ENCODE results near the gene INTS15. TPM values are rescaled to one million over a fixed set of nuclear protein-coding genes. Genes with fewer than 3 reads are reported as not detected.

The INTS15 gene
- total and polyA plus RNA-seq, 2 experiments from 2014 or later: 7.0 to 27.0 TPM

DNA sequence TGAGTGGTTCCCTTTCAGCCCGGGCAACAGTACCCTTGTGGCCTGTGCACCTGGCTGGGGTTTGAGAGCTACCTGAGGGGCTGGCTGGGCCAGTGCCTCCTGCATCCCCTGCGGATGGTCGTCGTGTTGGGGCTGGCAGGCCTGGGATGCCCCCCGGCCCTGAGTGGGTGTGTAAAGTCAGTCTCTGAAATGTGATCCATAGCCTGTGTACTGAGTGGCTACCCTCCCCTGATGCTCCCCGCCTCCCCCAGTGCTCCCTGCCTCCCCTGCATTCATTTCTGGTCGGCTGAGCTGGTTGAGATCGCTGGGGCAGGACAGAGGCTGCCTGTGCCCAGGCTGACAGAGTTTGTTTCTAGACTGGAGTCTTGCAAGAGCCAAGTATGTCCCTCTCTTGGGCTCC is 56.6 kb downstream of the INTS15 start:
- Mint-ChIP-seq H3K36me3 (ENCODE audit: low read depth) (peaks cover 14% of the 10 kb centered on the region), H3K4me1 (no peaks in the 10 kb centered on the region), H3K4me3 (no peak overlapping the region), H3K27me3 (ENCODE audit: insufficient read depth, low read depth, poor library complexity) (peaks cover 6% of the 10 kb centered on the region), H3K9me3 (no peaks in the 10 kb centered on the region), H3K27ac (no peak overlapping the region)
- Histone ChIP-seq H3K9me2 (ENCODE audit: insufficient read depth) (no peaks in the 10 kb centered on the region), H2AFZ (no peak overlapping the region), H3F3A (replicated peaks; ENCODE audit: low read depth) (no peaks in the 10 kb centered on the region), H3K27ac (ENCODE audit: low read depth) (no peak overlapping the region), H4K20me1 (replicated peaks; ENCODE audit: insufficient read depth) (no peaks in the 10 kb centered on the region; the same call in 1 of the 2 replicates), H3K36me3 (ENCODE audit: insufficient read depth) (no peaks in the 10 kb centered on the region), H3K4me2 (no peak overlapping the region), H3K27me3 (ENCODE audit: insufficient read depth) (no peaks in the 10 kb centered on the region), H3K4me3 (no peak overlapping the region), H3K79me2 (replicated peaks; ENCODE audit: insufficient read depth) (no peaks in the 10 kb centered on the region), H3K4me1 (ENCODE audit: insufficient read depth) (no peaks in the 10 kb centered on the region)
- ATAC-seq: no peak
- TF ChIP-seq, protein P1, sequence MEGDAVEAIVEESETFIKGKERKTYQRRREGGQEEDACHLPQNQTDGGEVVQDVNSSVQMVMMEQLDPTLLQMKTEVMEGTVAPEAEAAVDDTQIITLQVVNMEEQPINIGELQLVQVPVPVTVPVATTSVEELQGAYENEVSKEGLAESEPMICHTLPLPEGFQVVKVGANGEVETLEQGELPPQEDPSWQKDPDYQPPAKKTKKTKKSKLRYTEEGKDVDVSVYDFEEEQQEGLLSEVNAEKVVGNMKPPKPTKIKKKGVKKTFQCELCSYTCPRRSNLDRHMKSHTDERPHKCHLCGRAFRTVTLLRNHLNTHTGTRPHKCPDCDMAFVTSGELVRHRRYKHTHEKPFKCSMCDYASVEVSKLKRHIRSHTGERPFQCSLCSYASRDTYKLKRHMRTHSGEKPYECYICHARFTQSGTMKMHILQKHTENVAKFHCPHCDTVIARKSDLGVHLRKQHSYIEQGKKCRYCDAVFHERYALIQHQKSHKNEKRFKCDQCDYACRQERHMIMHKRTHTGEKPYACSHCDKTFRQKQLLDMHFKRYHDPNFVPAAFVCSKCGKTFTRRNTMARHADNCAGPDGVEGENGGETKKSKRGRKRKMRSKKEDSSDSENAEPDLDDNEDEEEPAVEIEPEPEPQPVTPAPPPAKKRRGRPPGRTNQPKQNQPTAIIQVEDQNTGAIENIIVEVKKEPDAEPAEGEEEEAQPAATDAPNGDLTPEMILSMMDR (conservative IDR thresholded peaks at IDR 0.05; ENCODE audit: low read depth in 2 of 2): no peak
- TF ChIP-seq ZNF331 (CRISPR knock-in tag; IDR thresholded peaks at IDR 0.05; ENCODE audit: low read depth): no peak
- no peak for TF ChIP-seq JUNB (IDR thresholded peaks at IDR 0.05; ENCODE audit: unreplicated experiment)
- no peak for TF ChIP-seq STAT1 (IDR thresholded peaks at IDR 0.05; ENCODE audit: unreplicated experiment)
- TF ChIP-seq POLR2AphosphoS5 (IDR thresholded peaks at IDR 0.05; ENCODE audit: low read depth): no peak
- no peak for TF ChIP-seq EZH2 (IDR thresholded peaks at IDR 0.05; ENCODE audit: low read depth, unreplicated experiment)
- TF ChIP-seq EZH2phosphoT487 (IDR thresholded peaks at IDR 0.05; ENCODE audit: unreplicated experiment): no peak
- TF ChIP-seq, protein P2, sequence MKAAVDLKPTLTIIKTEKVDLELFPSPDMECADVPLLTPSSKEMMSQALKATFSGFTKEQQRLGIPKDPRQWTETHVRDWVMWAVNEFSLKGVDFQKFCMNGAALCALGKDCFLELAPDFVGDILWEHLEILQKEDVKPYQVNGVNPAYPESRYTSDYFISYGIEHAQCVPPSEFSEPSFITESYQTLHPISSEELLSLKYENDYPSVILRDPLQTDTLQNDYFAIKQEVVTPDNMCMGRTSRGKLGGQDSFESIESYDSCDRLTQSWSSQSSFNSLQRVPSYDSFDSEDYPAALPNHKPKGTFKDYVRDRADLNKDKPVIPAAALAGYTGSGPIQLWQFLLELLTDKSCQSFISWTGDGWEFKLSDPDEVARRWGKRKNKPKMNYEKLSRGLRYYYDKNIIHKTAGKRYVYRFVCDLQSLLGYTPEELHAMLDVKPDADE (IDR thresholded peaks at IDR 0.05): no peak
- no peak for TF ChIP-seq ZNF114 (CRISPR knock-in tag; IDR thresholded peaks at IDR 0.05)
- no peak for TF ChIP-seq CREB1 (CRISPR knock-in tag; IDR thresholded peaks at IDR 0.05; ENCODE audit: low read depth)
- TF ChIP-seq, protein P3, sequence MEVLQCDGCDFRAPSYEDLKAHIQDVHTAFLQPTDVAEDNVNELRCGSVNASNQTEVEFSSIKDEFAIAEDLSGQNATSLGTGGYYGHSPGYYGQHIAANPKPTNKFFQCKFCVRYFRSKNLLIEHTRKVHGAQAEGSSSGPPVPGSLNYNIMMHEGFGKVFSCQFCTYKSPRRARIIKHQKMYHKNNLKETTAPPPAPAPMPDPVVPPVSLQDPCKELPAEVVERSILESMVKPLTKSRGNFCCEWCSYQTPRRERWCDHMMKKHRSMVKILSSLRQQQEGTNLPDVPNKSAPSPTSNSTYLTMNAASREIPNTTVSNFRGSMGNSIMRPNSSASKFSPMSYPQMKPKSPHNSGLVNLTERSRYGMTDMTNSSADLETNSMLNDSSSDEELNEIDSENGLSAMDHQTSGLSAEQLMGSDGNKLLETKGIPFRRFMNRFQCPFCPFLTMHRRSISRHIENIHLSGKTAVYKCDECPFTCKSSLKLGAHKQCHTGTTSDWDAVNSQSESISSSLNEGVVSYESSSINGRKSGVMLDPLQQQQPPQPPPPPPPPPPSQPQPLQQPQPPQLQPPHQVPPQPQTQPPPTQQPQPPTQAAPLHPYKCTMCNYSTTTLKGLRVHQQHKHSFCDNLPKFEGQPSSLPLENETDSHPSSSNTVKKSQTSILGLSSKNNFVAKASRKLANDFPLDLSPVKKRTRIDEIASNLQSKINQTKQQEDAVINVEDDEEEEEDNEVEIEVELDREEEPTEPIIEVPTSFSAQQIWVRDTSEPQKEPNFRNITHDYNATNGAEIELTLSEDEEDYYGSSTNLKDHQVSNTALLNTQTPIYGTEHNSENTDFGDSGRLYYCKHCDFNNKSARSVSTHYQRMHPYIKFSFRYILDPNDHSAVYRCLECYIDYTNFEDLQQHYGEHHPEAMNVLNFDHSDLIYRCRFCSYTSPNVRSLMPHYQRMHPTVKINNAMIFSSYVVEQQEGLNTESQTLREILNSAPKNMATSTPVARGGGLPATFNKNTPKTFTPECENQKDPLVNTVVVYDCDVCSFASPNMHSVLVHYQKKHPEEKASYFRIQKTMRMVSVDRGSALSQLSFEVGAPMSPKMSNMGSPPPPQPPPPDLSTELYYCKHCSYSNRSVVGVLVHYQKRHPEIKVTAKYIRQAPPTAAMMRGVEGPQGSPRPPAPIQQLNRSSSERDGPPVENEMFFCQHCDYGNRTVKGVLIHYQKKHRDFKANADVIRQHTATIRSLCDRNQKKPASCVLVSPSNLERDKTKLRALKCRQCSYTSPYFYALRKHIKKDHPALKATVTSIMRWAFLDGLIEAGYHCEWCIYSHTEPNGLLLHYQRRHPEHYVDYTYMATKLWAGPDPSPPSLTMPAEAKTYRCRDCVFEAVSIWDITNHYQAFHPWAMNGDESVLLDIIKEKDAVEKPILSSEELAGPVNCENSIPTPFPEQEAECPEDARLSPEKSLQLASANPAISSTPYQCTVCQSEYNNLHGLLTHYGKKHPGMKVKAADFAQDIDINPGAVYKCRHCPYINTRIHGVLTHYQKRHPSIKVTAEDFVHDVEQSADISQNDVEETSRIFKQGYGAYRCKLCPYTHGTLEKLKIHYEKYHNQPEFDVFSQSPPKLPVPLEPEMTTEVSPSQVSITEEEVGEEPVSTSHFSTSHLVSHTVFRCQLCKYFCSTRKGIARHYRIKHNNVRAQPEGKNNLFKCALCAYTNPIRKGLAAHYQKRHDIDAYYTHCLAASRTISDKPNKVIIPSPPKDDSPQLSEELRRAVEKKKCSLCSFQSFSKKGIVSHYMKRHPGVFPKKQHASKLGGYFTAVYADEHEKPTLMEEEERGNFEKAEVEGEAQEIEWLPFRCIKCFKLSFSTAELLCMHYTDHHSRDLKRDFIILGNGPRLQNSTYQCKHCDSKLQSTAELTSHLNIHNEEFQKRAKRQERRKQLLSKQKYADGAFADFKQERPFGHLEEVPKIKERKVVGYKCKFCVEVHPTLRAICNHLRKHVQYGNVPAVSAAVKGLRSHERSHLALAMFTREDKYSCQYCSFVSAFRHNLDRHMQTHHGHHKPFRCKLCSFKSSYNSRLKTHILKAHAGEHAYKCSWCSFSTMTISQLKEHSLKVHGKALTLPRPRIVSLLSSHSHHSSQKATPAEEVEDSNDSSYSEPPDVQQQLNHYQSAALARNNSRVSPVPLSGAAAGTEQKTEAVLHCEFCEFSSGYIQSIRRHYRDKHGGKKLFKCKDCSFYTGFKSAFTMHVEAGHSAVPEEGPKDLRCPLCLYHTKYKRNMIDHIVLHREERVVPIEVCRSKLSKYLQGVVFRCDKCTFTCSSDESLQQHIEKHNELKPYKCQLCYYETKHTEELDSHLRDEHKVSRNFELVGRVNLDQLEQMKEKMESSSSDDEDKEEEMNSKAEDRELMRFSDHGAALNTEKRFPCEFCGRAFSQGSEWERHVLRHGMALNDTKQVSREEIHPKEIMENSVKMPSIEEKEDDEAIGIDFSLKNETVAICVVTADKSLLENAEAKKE (CRISPR knock-in tag; IDR thresholded peaks at IDR 0.05): no peak
- TF ChIP-seq NANOG (IDR thresholded peaks at IDR 0.05; ENCODE audit: borderline replicate concordance): no peak
- TF ChIP-seq, protein P4, sequence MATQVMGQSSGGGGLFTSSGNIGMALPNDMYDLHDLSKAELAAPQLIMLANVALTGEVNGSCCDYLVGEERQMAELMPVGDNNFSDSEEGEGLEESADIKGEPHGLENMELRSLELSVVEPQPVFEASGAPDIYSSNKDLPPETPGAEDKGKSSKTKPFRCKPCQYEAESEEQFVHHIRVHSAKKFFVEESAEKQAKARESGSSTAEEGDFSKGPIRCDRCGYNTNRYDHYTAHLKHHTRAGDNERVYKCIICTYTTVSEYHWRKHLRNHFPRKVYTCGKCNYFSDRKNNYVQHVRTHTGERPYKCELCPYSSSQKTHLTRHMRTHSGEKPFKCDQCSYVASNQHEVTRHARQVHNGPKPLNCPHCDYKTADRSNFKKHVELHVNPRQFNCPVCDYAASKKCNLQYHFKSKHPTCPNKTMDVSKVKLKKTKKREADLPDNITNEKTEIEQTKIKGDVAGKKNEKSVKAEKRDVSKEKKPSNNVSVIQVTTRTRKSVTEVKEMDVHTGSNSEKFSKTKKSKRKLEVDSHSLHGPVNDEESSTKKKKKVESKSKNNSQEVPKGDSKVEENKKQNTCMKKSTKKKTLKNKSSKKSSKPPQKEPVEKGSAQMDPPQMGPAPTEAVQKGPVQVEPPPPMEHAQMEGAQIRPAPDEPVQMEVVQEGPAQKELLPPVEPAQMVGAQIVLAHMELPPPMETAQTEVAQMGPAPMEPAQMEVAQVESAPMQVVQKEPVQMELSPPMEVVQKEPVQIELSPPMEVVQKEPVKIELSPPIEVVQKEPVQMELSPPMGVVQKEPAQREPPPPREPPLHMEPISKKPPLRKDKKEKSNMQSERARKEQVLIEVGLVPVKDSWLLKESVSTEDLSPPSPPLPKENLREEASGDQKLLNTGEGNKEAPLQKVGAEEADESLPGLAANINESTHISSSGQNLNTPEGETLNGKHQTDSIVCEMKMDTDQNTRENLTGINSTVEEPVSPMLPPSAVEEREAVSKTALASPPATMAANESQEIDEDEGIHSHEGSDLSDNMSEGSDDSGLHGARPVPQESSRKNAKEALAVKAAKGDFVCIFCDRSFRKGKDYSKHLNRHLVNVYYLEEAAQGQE (IDR thresholded peaks at IDR 0.05; ENCODE audit: unreplicated experiment): no peak
- no peak for DNase-seq (ENCODE audit: low spot score)

All from GM23338 (cell line).